K562 (cell line): ENCODE data around the gene ADAM15. TPM values are rescaled to one million over a fixed set of nuclear protein-coding genes. Genes with fewer than 3 reads are reported as not detected.
A peak's percentile ranks its signal among the peaks of the same experiment; 100 is the strongest.

Experiments used
- ATAC-seq: fragments of 200-7000 bp; cut with Tn5 transposase; 3 replicates; pipeline ENCODE4 v1.9.1; 2020; ENCODE audit warnings: moderate library complexity
- BruUV-seq: library from RNA; stranded (reverse); fragments of 400-500 nt; replicated peaks from 2 replicates; lab custom pipeline; 2021; lab: Mats Ljungman, UMichigan
- CTCF ChIA-PET: fragments of 300-600 bp; formaldehyde crosslinking; extraction: SDS; loops from one replicate; lab custom pipeline; 2021; ENCODE audit warnings: low intra/inter-chr PET ratio; lab: Yijun Ruan, JAX
- POLR2A ChIA-PET: fragments of 300-600, 350-650 bp; sonication (Branson Sonifier 250); formaldehyde crosslinking; extraction: SDS; loops from one replicate; lab custom pipeline; 2021; ENCODE audit warnings: antibody characterized with exemption, inconsistent platforms; lab: Yijun Ruan, JAX
- DNase-seq, 4 experiments: peaks; one replicate each; pipeline versions ENCODE4 v3.0.0 to v3.0.0-alpha.2; 2011 to 2018; ENCODE audit warnings: low spot score in 3 of 4, mixed read lengths in 3 of 4; ENCODE audit errors: extremely low read depth in 1 of 4
- FAIRE-seq: peaks from 2 replicates; lab custom pipeline; 2011; peaks lifted over from hg19 to GRCh38; lab: Jason Lieb, UNC
- H2AFZ ChIP-seq: 2 replicates; pipeline ENCODE4 v1.6.0; 2011; ENCODE audit warnings: low read depth, low read length, control low read depth, inconsistent platforms
- H3K27ac ChIP-seq: fragments of 200-600 bp; 3 replicates; pipeline ENCODE4 v1.8.0; 2011; ENCODE audit warnings: low read depth, mild to moderate bottlenecking, control low read depth, inconsistent platforms, low read length, moderate library complexity, mixed read lengths; ENCODE audit errors: extremely low read depth
- H3K27me3 ChIP-seq, 2 experiments: fragments of 300-600 bp in 1 of 2; 2 replicates in 1 of 2; 3 replicates in 1 of 2; pipeline versions ENCODE4 v1.6.0 to v1.8.0; 2011; ENCODE audit warnings: inconsistent platforms in 2 of 2, low read length in 2 of 2, mild to moderate bottlenecking in 1 of 2, mixed read lengths in 1 of 2, moderate library complexity in 1 of 2; ENCODE audit not compliant: control insufficient read depth in 2 of 2, insufficient read depth in 2 of 2
- H3K36me3 ChIP-seq: fragments of 300-600 bp; 3 replicates; pipeline ENCODE4 v1.8.0; 2011; ENCODE audit warnings: mild to moderate bottlenecking, low read length, inconsistent platforms; ENCODE audit not compliant: control insufficient read depth, insufficient read depth
- H3K4me1 ChIP-seq, 2 experiments: fragments of 200-600 bp in 1 of 2; replicated peaks in 1 of 2; 2 replicates in 1 of 2; 3 replicates in 1 of 2; pipeline versions ENCODE4 v1.5.1 to v1.8.0; 2011; ENCODE audit warnings: inconsistent platforms in 2 of 2, low read length in 2 of 2, mild to moderate bottlenecking in 1 of 2, mixed read lengths in 1 of 2, moderate library complexity in 1 of 2; ENCODE audit not compliant: control insufficient read depth in 2 of 2, insufficient read depth in 2 of 2
- H3K4me2 ChIP-seq: 2 replicates; pipeline ENCODE4 v1.6.1; 2011; ENCODE audit warnings: low read length, control low read depth, inconsistent platforms, mixed read lengths; ENCODE audit not compliant: insufficient read depth
- H3K4me3 ChIP-seq: fragments of 200-600 bp; sonication (generic), shearing (Covaris generic); 2 replicates; pipeline ENCODE4 v1.5.1; 2016; ENCODE audit warnings: control low read depth, inconsistent platforms
- H3K79me2 ChIP-seq: fragments of 200-600 bp; 3 replicates; pipeline ENCODE4 v1.8.0; 2011; ENCODE audit warnings: low read length, inconsistent platforms; ENCODE audit not compliant: control insufficient read depth, insufficient read depth
- H3K9ac ChIP-seq, 2 experiments: 2 replicates each; pipeline versions ENCODE4 v1.6.0 to v1.6.1; 2011; ENCODE audit warnings: low read depth in 2 of 2, low read length in 2 of 2, control low read depth in 1 of 2, inconsistent platforms in 1 of 2, mild to moderate bottlenecking in 1 of 2, mixed read lengths in 1 of 2; ENCODE audit not compliant: insufficient read depth in 1 of 2
- H3K9me1 ChIP-seq: one replicate; pipeline ENCODE4 v1.6.0; 2011; ENCODE audit warnings: inconsistent platforms, mild to moderate bottlenecking, low read length, moderate library complexity; ENCODE audit not compliant: control insufficient read depth, insufficient read depth
- H3K9me3 ChIP-seq: replicated peaks from 2 replicates; pipeline ENCODE4 v1.5.1; 2011; ENCODE audit warnings: low read depth, low read length, inconsistent platforms; ENCODE audit not compliant: control insufficient read depth, insufficient read depth
- H4K20me1 ChIP-seq: replicated peaks from 2 replicates; pipeline ENCODE4 v1.6.1; 2011; ENCODE audit warnings: low read length, inconsistent platforms, mixed read lengths; ENCODE audit not compliant: control insufficient read depth, insufficient read depth
- MXI1 ChIP-seq: IDR thresholded peaks from 2 replicates; pipeline ENCODE4 v1.6.1; 2011; ENCODE audit warnings: low read depth, mild to moderate bottlenecking, improper control_type of control experiment, low read length
- NFATC3 ChIP-seq: fragments of 450-650 bp; IDR thresholded peaks from 2 replicates; pipeline ENCODE4 v1.6.1; 2017; ENCODE audit warnings: mild to moderate bottlenecking
- POLR2G ChIP-seq: fragments of 200-400 bp; formaldehyde crosslinking; IDR thresholded peaks from 2 replicates; pipeline ENCODE4 v1.6.1; 2017; ENCODE audit warnings: low read depth, mild to moderate bottlenecking, antibody characterized with exemption, low read length, moderate library complexity
- SMC3 ChIP-seq: conservative IDR thresholded peaks from 2 replicates; pipeline ENCODE4 v1.6.1; 2011; ENCODE audit warnings: low read depth, low read length, improper control_type of control experiment; ENCODE audit not compliant: insufficient read depth
- ZFX ChIP-seq: sonication (generic); formaldehyde crosslinking; IDR thresholded peaks from 2 replicates; pipeline ENCODE4 v1.8.0; 2022; ENCODE audit warnings: mild to moderate bottlenecking, missing genetic modification reagents, moderate library complexity
- ZNF12 ChIP-seq: sonication (generic); formaldehyde crosslinking; IDR thresholded peaks from 2 replicates; pipeline ENCODE4 v1.4.0; 2020; ENCODE audit warnings: mild to moderate bottlenecking, missing genetic modification reagents
- ZNF384 ChIP-seq: IDR thresholded peaks from 2 replicates; pipeline ENCODE4 v1.6.1; 2012; ENCODE audit warnings: low read depth, low read length, improper control_type of control experiment
- ZNF699 ChIP-seq: fragments of 250-450 bp; sonication (Bioruptor Pico); IDR thresholded peaks from 2 replicates; pipeline ENCODE4 v1.8.0; 2021; ENCODE audit warnings: mild to moderate bottlenecking, moderate library complexity; ENCODE audit not compliant: insufficient replicate concordance
- WGBS: fragments of 100-300 bp; shearing (Covaris generic); methylation state at CpG from one replicate; pipeline ENCODE4 v1.1.6; 2016; ENCODE audit warnings: low coverage, mixed read lengths; ENCODE audit not compliant: insufficient coverage; ENCODE audit errors: missing lambda C conversion rate; 5-methylcytosine and 5-hydroxymethylcytosine counted together
- in situ Hi-C: fragments of 300-500 bp; cut with MboI; formaldehyde crosslinking; loops from 4 replicates; pipeline ENCODE4 v1.15.0; 2018; ENCODE audit warnings: inconsistent platforms, mixed read lengths
- intact Hi-C: fragments of 100-400 bp; cut with micrococcal nuclease; formaldehyde crosslinking; loops from 2 replicates; pipeline ENCODE4 v1.14.2; 2022
- polyA plus RNA-seq, 8 experiments: library from polyadenylated mRNA; depleted of rRNA in 4 of 8; stranded (reverse) in 5 of 8; unstranded in 3 of 8; fragments of >200 nt; fragmentation: Nextera tagmentation in 2 of 8; fragmentation: Illumina TruSeq in 1 of 8; extraction: Ambion mirVana in 2 of 8; extraction: Trizol in 1 of 8; gene quantifications; 2 replicates each; pipeline versions ENCODE4 v1.2.1 to v1.2.3, GENCODE V29; 2011 to 2014; ENCODE audit warnings: inconsistent platforms in 1 of 8, missing spikeins in 1 of 8
- total RNA-seq, 7 experiments: library from RNA; depleted of rRNA in 6 of 7; stranded (reverse); fragments of >200 nt in 6 of 7; fragmentation: Illumina TruSeq in 2 of 7; extraction: Trizol in 2 of 7; gene quantifications; 2 replicates each; pipeline versions ENCODE4 v1.2.1 to v1.2.3, GENCODE V29; 2011 to 2021; ENCODE audit warnings: low replicate concordance in 1 of 7

ADAM15 gene
- total and polyA plus RNA-seq, 9 of the 15 experiments (the other 6 are each of a cell fraction or from before 2014, with no cell fraction given), result 0.69 to 72.3 (median 32.8) TPM

- no peak for FAIRE-seq
- H3K4me1 ChIP-seq, result peaks cover 78 to 84% of the 10 kb centered on the region in 2 experiments
- peaks cover 97% of the 10 kb centered on the region for H3K79me2 ChIP-seq
- in situ Hi-C loops, result no loop called here
- 87% methylated on average over 5 of the region's 6 CpGs for WGBS
- no peak overlapping the region for H3K4me3 ChIP-seq
- TF ChIP-seq ZNF12 (CRISPR knock-in tag), result no peak
- TF ChIP-seq NFATC3, result no peak
- 0 out of 2 replicates have a peak, but pooled peaks have one; percentile 38 for TF ChIP-seq POLR2G
- TF ChIP-seq ZFX (CRISPR knock-in tag), result no peak
- TF ChIP-seq SMC3, result no peak
- no peak for TF ChIP-seq MXI1
- TF ChIP-seq ZNF699 (CRISPR knock-in tag), result no peak
- no peak for TF ChIP-seq ZNF384
- TF ChIP-seq, all 486 proteins: peak for 1
- DNase-seq (no peak), ATAC-seq (no peak)
- Histone ChIP-seq H3K9me1 (no peaks in the 10 kb centered on the region), H3K9me3 (no peaks in the 10 kb centered on the region), H2AFZ (no peak overlapping the region), H4K20me1 (peaks cover 3% of the 10 kb centered on the region), H3K4me2 (no peak overlapping the region), H3K27me3 (no peaks in the 10 kb centered on the region), H3K27ac (no peak overlapping the region; the same call in 2 of the 3 replicates), H3K36me3 (peaks cover 66% of the 10 kb centered on the region; the same call in 2 of the 3 replicates), H3K9ac (peak overlapping the region in 1 of 2 experiments; percentile 83; a peak in 2 of 4 replicates)
- CTCF ChIA-PET, result interaction anchor here (0.6 kb wide), 1 partner anchor 70 kb away, joined by 4 read pairs; no protein-coding TSS in a partner anchor
- BruUV-seq, result no TSS peak
- POLR2A ChIA-PET, result interaction anchor here (0.6 to 1.7 kb wide), 9 partner anchors 10 to 749 kb away, joined by 3 to 12 read pairs (median 3); partner anchors contain the start of genes ADAM15 and DPM3
- intact Hi-C loops, result no loop called here
Measured at GRCh38 chr1:155007251-155007828, 43.8 kb upstream of the ADAM15 start.
